Activated effector memory CD4-positive, alpha-beta T cell treated with anti-CD3 and anti-CD28 coated beads, Interleukin-2, amount 50 U/mL, for 16 hours (primary cell): ENCODE measurements around the gene PLA2G3.
"Not testable (repeated sequence)": the region's sequence is repeated elsewhere in the genome, so short reads cannot be mapped to it uniquely, and the experiment has no call there.

ENCODE experiments used
- DNase-seq: peaks from one replicate; pipeline ENCODE4 v3.0.0-alpha.2; 2020

PLA2G3 gene

GRCh38 chr22:31099841-31100761, 40.2 kb downstream of the PLA2G3 start:
- no peak for DNase-seq

GRCh38 chr22:31099386-31099785, 40.9 kb downstream of the PLA2G3 start:
- no peak for DNase-seq

- DNase-seq: no peak
Measured at GRCh38 chr22:31098632-31099110, 41.6 kb downstream of the PLA2G3 start.

GRCh38 chr22:31097941-31098631, 42.2 kb downstream of the PLA2G3 start:
- DNase-seq: no peak

GRCh38 chr22:31097539-31097938, 42.8 kb downstream of the PLA2G3 start:
- DNase-seq: not testable (repeated sequence)

GRCh38 chr22:31096657-31097279, 43.5 kb downstream of the PLA2G3 start:
- DNase-seq: no peak

- DNase-seq: no peak
Measured at GRCh38 chr22:31095637-31096249, 44.6 kb downstream of the PLA2G3 start.

- no peak for DNase-seq
Measured at GRCh38 chr22:31094741-31095140, 45.6 kb downstream of the PLA2G3 start.

GRCh38 chr22:31094021-31094551, 46.2 kb downstream of the PLA2G3 start:
- DNase-seq: no peak

- DNase-seq: no peak
Measured at GRCh38 chr22:31093086-31093850, 47.0 kb downstream of the PLA2G3 start.

- no peak for DNase-seq
Measured at GRCh38 chr22:31092161-31092560, 48.1 kb downstream of the PLA2G3 start.

GRCh38 chr22:31091106-31091975, 49.0 kb downstream of the PLA2G3 start:
- DNase-seq: no peak

- no peak for DNase-seq
Measured at GRCh38 chr22:31090217-31091085, 49.9 kb downstream of the PLA2G3 start.

GRCh38 chr22:31089160-31090100, 50.9 kb downstream of the PLA2G3 start:
- peak; percentile 81 for DNase-seq

GRCh38 chr22:31088233-31088986, 51.9 kb downstream of the PLA2G3 start:
- DNase-seq: no peak

- no peak for DNase-seq
Measured at GRCh38 chr22:31087744-31088215, 52.5 kb downstream of the PLA2G3 start.

- no peak for DNase-seq
Measured at GRCh38 chr22:31086703-31087330, 53.5 kb downstream of the PLA2G3 start.
